Stomach (tissue), 4 donors: ENCODE results near the gene AQP2.

Experiments
- POLR2AphosphoS5 ChIP-seq, 3 donors: sonication (generic); formaldehyde crosslinking; IDR thresholded peaks; one replicate each; pipeline ENCODE4 v1.6.1; 2016; ENCODE audit warnings: antibody characterized with exemption in 3 of 3
- TF ChIP-seq, protein P1 (sequence below), 7 experiments: fragments of 450-650 bp in 4 of 7; fragments of 200-600 bp in 3 of 7; sonication (generic) in 3 of 7; IDR thresholded peaks; one replicate each; pipeline ENCODE4 v1.5.1; 2016 to 2019; ENCODE audit warnings: antibody characterized with exemption in 7 of 7, control low read depth in 2 of 7, mild to moderate bottlenecking in 1 of 7

DNA sequence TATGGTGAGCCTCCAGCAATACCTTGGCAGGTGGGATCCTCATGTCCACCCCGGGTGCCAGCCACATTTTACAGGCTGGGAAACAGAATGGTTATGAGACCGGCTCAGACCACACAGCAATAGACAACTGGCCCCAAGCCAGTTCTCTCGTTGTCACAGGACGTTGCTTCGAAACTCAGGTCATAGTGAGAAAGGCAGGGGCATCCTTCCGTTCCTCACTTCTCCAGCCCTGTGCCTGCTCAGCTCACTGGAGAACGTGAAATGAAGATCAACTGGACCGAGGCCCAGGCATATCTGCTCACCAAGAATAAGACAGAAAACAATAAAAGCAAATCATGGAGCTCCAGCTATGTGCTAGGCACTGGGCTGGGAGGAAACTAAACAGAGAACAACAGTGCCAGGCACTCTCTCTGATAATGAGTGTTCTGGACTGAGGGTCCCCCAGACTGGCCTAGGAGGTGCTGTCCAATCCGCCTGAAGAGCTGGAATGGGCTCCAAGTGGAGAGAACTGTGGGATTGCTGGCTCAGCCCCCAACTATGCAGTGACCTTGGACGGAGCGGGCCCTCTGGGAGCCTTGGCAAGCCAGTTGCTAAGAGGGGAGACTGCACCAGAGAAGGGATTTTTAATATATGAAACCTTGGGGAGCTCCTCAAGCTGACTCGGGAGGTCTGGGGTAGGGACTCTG, 28.0 kb upstream of the AQP2 start:
- TF ChIP-seq, protein P1, sequence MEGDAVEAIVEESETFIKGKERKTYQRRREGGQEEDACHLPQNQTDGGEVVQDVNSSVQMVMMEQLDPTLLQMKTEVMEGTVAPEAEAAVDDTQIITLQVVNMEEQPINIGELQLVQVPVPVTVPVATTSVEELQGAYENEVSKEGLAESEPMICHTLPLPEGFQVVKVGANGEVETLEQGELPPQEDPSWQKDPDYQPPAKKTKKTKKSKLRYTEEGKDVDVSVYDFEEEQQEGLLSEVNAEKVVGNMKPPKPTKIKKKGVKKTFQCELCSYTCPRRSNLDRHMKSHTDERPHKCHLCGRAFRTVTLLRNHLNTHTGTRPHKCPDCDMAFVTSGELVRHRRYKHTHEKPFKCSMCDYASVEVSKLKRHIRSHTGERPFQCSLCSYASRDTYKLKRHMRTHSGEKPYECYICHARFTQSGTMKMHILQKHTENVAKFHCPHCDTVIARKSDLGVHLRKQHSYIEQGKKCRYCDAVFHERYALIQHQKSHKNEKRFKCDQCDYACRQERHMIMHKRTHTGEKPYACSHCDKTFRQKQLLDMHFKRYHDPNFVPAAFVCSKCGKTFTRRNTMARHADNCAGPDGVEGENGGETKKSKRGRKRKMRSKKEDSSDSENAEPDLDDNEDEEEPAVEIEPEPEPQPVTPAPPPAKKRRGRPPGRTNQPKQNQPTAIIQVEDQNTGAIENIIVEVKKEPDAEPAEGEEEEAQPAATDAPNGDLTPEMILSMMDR (IDR thresholded peaks at IDR 0.05), result no peak
- TF ChIP-seq POLR2AphosphoS5 (IDR thresholded peaks at IDR 0.05), result no peak
